Fibroblast of villous mesenchyme (primary cell): ENCODE results near the gene TNRC6C. TPM values are rescaled to one million over a fixed set of nuclear protein-coding genes. Genes with fewer than 3 reads are reported as not detected.

Experiments used
- DNase-seq: peaks from one replicate; pipeline ENCODE4 v3.0.0-alpha.2; 2010; ENCODE audit warnings: low read depth
- H3K4me3 ChIP-seq: 2 replicates; pipeline ENCODE4 v1.5.1; 2011; ENCODE audit warnings: low read depth, mild to moderate bottlenecking, low read length
- total RNA-seq: library from RNA; depleted of rRNA; stranded (reverse); fragments of >200 nt; gene quantifications from 2 replicates; pipeline ENCODE4 v1.2.3, GENCODE V29; 2012
- TF ChIP-seq, protein P1 (sequence below): IDR thresholded peaks from 2 replicates; pipeline ENCODE4 v1.5.1; 2012; ENCODE audit warnings: low read depth, mild to moderate bottlenecking, low read length; ENCODE audit not compliant: insufficient read depth

Gene TNRC6C
- total RNA-seq, 1 donor, result 4.3 TPM

DNA sequence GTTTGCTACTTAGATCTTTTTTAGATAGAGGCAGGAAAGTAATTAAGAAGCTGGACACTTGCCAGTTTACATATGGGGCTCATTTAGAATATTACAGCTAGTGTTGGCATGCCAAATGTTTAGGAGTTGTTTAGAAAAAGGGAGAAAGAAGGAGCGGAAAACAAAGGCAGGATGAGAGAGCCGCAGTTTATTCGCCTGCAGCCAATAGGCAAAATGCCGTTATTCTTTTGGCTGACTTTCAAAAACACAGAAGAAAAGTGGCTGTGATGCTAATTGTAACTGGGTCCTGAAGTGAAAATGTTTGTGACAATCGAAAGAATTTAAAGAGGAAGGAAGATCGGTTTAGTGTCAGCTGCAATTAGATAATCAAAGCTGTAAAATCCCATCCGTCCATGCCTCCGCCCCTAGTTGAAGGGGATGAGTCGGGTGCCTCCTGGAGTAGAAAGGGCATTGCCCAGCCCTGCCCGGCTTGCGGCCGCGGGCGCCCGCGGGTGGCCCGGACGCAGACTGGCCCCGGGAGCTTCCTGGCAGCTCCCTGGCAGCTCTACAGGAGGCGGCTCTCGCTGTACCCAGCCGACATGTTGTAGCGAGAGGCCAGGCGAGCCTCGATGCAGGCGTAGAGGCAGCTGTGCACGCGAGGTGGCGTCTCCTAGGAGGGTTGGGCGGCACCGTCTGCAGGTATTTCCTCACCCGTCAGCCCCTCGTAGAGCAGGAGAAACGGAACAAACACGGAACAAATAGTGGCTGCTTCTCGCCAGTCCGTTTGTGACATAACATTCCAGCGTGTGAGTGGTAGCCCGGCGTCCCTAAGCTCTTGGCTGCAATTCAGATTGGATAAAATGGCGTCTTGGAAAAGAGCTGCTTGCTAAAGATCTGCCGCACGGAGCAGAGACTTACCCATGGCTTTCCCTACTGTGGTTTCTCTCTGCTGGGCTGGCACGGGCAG, 82.2 kb downstream of the TNRC6C start:
- H3K4me3 ChIP-seq, result peak overlapping the region; percentile 69
- DNase-seq, result peak; percentile 26
- TF ChIP-seq, protein P1, sequence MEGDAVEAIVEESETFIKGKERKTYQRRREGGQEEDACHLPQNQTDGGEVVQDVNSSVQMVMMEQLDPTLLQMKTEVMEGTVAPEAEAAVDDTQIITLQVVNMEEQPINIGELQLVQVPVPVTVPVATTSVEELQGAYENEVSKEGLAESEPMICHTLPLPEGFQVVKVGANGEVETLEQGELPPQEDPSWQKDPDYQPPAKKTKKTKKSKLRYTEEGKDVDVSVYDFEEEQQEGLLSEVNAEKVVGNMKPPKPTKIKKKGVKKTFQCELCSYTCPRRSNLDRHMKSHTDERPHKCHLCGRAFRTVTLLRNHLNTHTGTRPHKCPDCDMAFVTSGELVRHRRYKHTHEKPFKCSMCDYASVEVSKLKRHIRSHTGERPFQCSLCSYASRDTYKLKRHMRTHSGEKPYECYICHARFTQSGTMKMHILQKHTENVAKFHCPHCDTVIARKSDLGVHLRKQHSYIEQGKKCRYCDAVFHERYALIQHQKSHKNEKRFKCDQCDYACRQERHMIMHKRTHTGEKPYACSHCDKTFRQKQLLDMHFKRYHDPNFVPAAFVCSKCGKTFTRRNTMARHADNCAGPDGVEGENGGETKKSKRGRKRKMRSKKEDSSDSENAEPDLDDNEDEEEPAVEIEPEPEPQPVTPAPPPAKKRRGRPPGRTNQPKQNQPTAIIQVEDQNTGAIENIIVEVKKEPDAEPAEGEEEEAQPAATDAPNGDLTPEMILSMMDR, result peak; percentile 14

DNA sequence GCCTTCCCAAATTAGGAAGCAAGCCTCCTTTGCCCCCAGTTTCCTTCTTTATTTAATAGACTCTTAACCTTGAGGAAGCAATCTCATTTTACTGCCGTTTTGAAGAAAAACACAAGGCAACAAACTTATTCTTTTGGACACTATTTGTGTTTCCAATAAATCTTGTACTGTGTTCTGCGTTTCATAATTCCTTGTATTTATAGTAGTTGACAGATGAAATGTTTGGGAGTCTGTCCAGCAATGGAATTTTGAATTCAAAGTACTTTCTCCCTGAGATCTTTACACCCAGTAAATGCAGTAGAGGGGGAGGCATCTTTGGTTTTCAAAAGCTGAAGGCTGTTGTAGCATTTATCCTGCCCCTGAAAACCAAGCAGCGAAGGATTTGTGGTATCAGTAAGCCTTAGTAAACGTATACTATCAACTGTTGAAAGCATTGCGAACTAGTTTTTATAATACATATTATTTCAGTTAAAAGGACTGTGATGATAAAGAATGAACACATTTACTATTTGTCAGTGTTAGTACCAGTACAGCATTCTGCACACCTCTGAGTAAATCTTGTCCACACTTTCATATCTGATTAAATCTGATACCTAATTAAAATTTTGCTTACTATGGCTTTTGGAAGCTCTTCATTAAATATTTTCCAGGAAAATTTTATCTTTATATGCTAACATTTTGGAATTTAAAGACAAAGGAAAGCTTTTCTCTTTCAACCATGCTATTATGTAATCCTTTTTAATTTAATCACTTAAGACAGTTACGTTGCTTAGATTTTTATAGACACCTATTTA, 83.1 kb downstream of the TNRC6C start:
- TF ChIP-seq, protein P1, result no peak
- DNase-seq, result peak; percentile 81
- H3K4me3 ChIP-seq, result peak overlapping the region; percentile 69

DNA sequence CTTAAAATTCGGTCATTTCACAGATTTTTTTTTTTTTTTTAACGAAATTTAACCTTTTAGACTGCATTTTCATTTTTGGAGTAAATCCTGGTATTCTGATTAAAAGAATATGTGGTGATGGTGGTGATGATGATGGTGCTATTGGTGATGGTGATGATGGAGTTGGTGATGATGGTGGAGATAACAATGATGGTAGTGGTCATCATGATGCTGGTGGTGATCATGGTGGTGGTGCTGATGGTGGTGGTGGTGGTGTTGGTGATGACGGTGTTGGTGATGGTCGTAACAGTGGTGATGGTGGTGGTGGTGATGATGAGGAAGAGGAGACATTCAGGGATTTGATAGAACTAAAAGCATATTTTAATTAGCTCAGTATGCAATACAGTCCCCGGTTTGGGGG, 84.0 kb downstream of the TNRC6C start:
- H3K4me3 ChIP-seq, result no peak overlapping the region
- TF ChIP-seq, protein P1, result no peak
- DNase-seq, result no peak

DNA sequence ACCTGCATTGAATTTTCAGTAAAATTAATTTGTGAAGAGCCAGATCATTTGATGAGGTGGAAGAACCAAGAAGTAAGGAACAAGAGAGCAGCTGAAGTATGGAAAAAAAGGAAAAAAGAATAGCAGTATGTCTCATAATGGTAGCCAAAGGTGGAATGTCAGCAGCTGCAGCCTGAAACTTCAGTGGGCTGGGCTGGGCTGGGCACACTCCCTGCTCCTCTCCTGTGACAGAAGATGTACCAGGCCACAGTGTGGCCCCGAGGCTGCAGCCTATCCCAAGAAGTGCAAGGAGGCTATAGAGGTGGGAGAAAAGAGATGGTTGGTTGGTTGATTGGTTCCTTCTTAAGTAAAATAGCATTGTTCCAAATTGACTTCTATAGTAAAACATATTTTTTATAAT, 84.5 kb downstream of the TNRC6C start:
- DNase-seq, result no peak
- no peak overlapping the region for H3K4me3 ChIP-seq
- TF ChIP-seq, protein P1, result no peak

DNA sequence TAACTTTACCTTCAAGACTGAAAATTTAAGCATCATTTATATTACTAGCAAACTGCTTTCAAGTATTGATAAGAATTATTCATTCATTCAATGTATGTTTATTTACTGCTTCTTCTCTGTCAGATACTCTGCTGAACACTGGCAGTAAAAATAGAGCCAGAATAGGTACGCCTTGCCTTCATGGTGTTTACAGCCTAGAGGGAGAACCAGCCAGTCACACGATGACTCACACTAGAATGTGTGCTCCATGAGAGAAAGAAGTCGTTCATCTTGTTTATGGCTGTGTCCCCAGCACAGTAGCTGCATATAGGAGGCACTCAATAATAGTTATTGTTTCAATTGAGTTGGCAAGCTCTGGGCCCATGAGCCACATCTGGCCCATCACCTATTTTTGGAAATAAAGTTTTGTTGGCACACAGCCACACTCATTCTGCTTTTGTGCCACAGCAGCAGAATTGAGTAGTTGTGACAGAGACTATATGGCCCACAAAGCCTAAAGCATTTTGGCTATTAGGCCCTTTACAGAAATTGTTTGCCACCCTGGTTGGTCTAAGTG, 85.9 kb downstream of the TNRC6C start:
- DNase-seq, result peak; percentile 13
- no peak overlapping the region for H3K4me3 ChIP-seq
- TF ChIP-seq, protein P1, result no peak

DNA sequence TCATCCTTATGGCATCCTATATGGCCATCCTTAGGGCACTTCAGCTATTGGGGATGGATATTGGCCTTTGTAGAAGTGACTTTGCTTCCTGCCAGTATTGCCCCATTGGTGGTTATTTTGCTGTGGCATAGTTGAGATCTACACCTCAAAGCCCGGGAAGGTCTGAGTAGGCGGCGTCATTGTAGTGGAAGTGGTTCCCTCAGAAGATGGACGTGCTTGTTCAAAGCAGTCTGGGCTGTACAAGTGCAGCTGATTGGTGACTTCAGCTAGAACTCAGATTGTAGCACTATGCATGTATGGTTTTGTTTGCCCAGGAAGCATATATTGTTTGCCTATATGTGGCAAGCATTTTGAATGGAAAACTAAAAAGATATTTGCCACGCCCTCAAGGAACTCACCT, 86.8 kb downstream of the TNRC6C start:
- DNase-seq, result no peak
- TF ChIP-seq, protein P1, result no peak
- H3K4me3 ChIP-seq, result no peak overlapping the region
